ENCODE data around the gene A1CF.
"Not testable (repeated sequence)": the region's sequence is repeated elsewhere in the genome, so short reads cannot be mapped to it uniquely, and the experiment has no call there.

GRCh38 chr10:50782017-50782416 lies 103.4 kb downstream of the A1CF start:
- TF ChIP-seq, protein P1, sequence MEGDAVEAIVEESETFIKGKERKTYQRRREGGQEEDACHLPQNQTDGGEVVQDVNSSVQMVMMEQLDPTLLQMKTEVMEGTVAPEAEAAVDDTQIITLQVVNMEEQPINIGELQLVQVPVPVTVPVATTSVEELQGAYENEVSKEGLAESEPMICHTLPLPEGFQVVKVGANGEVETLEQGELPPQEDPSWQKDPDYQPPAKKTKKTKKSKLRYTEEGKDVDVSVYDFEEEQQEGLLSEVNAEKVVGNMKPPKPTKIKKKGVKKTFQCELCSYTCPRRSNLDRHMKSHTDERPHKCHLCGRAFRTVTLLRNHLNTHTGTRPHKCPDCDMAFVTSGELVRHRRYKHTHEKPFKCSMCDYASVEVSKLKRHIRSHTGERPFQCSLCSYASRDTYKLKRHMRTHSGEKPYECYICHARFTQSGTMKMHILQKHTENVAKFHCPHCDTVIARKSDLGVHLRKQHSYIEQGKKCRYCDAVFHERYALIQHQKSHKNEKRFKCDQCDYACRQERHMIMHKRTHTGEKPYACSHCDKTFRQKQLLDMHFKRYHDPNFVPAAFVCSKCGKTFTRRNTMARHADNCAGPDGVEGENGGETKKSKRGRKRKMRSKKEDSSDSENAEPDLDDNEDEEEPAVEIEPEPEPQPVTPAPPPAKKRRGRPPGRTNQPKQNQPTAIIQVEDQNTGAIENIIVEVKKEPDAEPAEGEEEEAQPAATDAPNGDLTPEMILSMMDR (IDR thresholded peaks at IDR 0.05; ENCODE audit: insufficient read depth, low read depth, low read length) = not testable (repeated sequence)
- not testable (repeated sequence) for TF ChIP-seq EZH2 (IDR thresholded peaks at IDR 0.05; ENCODE audit: insufficient read depth, low read length)

Measured in astrocyte (in vitro differentiated cells and primary cell).